Psoas muscle (tissue), 8 donors: ENCODE results near the gene PHC2. TPM values are rescaled to one million over a fixed set of nuclear protein-coding genes. Genes with fewer than 3 reads are reported as not detected.

Source experiments
- ATAC-seq, 4 donors: fragments of 200-7000 bp; cut with Tn5 transposase; one replicate each; pipeline ENCODE4 v1.9.1; 2020; ENCODE audit warnings: moderate library complexity in 3 of 4, mild to moderate bottlenecking in 2 of 4
- DNase-seq, 2 donors: peaks; one replicate each; pipeline ENCODE4 v3.0.0-alpha.2; 2020
- H3K27ac ChIP-seq: fragments of 200-600 bp; one replicate; pipeline ENCODE4 v1.8.0; 2022
- H3K27me3 ChIP-seq, 3 donors: fragments of 200-600 bp in 1 of 3; one replicate each; pipeline versions ENCODE4 v1.6.1 to v1.8.0; 2013 to 2022; ENCODE audit warnings: low read length in 2 of 3, mild to moderate bottlenecking in 2 of 3, moderate library complexity in 1 of 3; ENCODE audit not compliant: insufficient read depth in 3 of 3
- H3K36me3 ChIP-seq, 2 donors: fragments of 200-600 bp in 1 of 2; one replicate each; pipeline versions ENCODE4 v1.6.1 to v1.8.0; 2013 to 2022; ENCODE audit warnings: low read depth in 1 of 2, mild to moderate bottlenecking in 1 of 2, moderate library complexity in 1 of 2; ENCODE audit not compliant: insufficient read depth in 1 of 2
- H3K4me1 ChIP-seq: fragments of 200-600 bp; one replicate; pipeline ENCODE4 v1.8.0; 2022
- H3K4me3 ChIP-seq: fragments of 200-600 bp; one replicate; pipeline ENCODE4 v1.8.0; 2022; ENCODE audit warnings: mild to moderate bottlenecking
- H3K9me3 ChIP-seq: fragments of 200-600 bp; one replicate; pipeline ENCODE4 v1.8.0; 2022
- CTCF ChIP-seq: fragments of 200-600 bp; IDR thresholded peaks from one replicate; pipeline ENCODE4 v1.8.0; 2022; ENCODE audit warnings: antibody characterized with exemption
- WGBS, 3 donors: extraction: QIAGEN DNeasy Blood & Tissue Kit; methylation state at CpG; one replicate each; pipeline versions ENCODE4 v1.1.6 to v1.1.7; 2013; 5-methylcytosine and 5-hydroxymethylcytosine counted together
- intact Hi-C, 2 donors: fragments of 100-400 bp; cut with DNase I; formaldehyde crosslinking; loops; one replicate each; pipeline versions ENCODE4 v1.11.0 to v1.14.2; 2022
- polyA plus RNA-seq, 3 donors: library from polyadenylated mRNA; stranded (reverse); fragments of 200-250 nt; gene quantifications; one replicate each; pipeline ENCODE4 v1.2.3, GENCODE V29; 2013
- total RNA-seq, 4 donors: library from RNA; stranded (reverse); fragmentation: NEBNext Ultra II Directional in 2 of 4; extraction: Animal tissue kit (Norgen Biotek cat#: 25700) in 2 of 4; gene quantifications; one replicate each; pipeline versions ENCODE4 v1.2.1 to v1.2.4, GENCODE V29; 2021 to 2023
- donor health status: healthy with polysubstance abuse.
- donor health status: DM: no; HTN: no; CAD: no; lungs with moderate emphysema.
- donor health status: Bipolar disorder and iron deficiency.
- donor health status: healthy.
- donor health status: DM: yes; HTN: yes; CAD: no.
- donor health status: DM: no; HTN: no; CAD: no.
- donor health status: DM: no; HTN: no; CAD: no.
- donor health status: DM: yes; HTN: yes; CAD: no.

The PHC2 gene
- total and polyA plus RNA-seq, 7 donors = 74.1 to 427 (median 338) TPM

- WGBS, 3 donors = 81 to 83% (median 82%) methylated on average over 7 of the region's 7 CpGs
- H3K27me3 ChIP-seq = no peaks in the 10 kb centered on the region
- intact Hi-C loops = no loop called here
- H3K4me1 ChIP-seq = peaks cover 3% of the 10 kb centered on the region
- peaks cover 0 to 38% of the 10 kb centered on the region in 2 donors for H3K36me3 ChIP-seq
- H3K4me3 ChIP-seq = no peak overlapping the region
- DNase-seq (no peak), ATAC-seq (no peak)
- no peak overlapping the region for H3K27ac ChIP-seq
- no peak for TF ChIP-seq CTCF
- no peaks in the 10 kb centered on the region for H3K9me3 ChIP-seq
Observed at GRCh38 chr1:33273961-33274371, 156.9 kb downstream of the PHC2 start.

Other genes starting within 250 kb of the PHC2 start
- 10 to 100 TPM in 2 of 4 donors, 1 to 10 TPM in 2; 4.3 to 14.2 (median 9.4) TPM for gene TRIM62, start 249.1 kb downstream of the PHC2 start, total RNA-seq
- 1 to 10 TPM; 4.0 to 6.9 (median 4.4) TPM for gene TRIM62, start 249.1 kb downstream of the PHC2 start, polyA plus RNA-seq
- gene ZNF362, start 174.6 kb downstream of the PHC2 start, total RNA-seq = 10 to 100 TPM; 15.2 to 20.9 (median 17.8) TPM
- 1 to 10 TPM; 6.5 to 8.7 (median 8.0) TPM for gene ZNF362, start 174.6 kb downstream of the PHC2 start, polyA plus RNA-seq
- not detected for gene A3GALT2, start 110.0 kb downstream of the PHC2 start, total RNA-seq
- not detected for gene A3GALT2, start 110.0 kb downstream of the PHC2 start, polyA plus RNA-seq
- gene ZSCAN20, start 41.5 kb upstream of the PHC2 start, total RNA-seq = 1 to 10 TPM; 2.0 to 4.9 (median 3.3) TPM
- 1 to 10 TPM in 1 of 3 donors, under 1 TPM in 2; 0.75 to 3.2 (median 0.85) TPM for gene ZSCAN20, start 41.5 kb upstream of the PHC2 start, polyA plus RNA-seq